HG03442 (cell line): ENCODE data around the gene GFPT2.

Experiments
- ATAC-seq: cut with Tn5 transposase; IDR thresholded peaks from one replicate; pipeline ENCODE4 v1.9.1; 2021; ENCODE audit warnings: mild to moderate bottlenecking, moderate library complexity; ENCODE audit not compliant: unreplicated experiment

GFPT2 gene

GRCh38 chr5:180353048-180353979, at the start of gene GFPT2:
TSS of gene GFPT2 (minus strand) at chr5:180353336. CDS start at chr5:180353217, 119 bp downstream.
- ATAC-seq, result peak; percentile 63

- ATAC-seq, result no peak
Observed at GRCh38 chr5:180402716-180403115, 49.6 kb upstream of the GFPT2 start.

- no peak for ATAC-seq
Observed at GRCh38 chr5:180401229-180401907, 48.2 kb upstream of the GFPT2 start.

GRCh38 chr5:180400416-180400815, 47.3 kb upstream of the GFPT2 start:
- no peak for ATAC-seq

- no peak for ATAC-seq
Observed at GRCh38 chr5:180399401-180400215, 46.5 kb upstream of the GFPT2 start.

- no peak for ATAC-seq
Observed at GRCh38 chr5:180396926-180397325, 43.8 kb upstream of the GFPT2 start.

- no peak for ATAC-seq
Observed at GRCh38 chr5:180395540-180396274, 42.6 kb upstream of the GFPT2 start.

GRCh38 chr5:180394031-180394636, 41.0 kb upstream of the GFPT2 start:
- ATAC-seq, result no peak

GRCh38 chr5:180391276-180391675, 38.1 kb upstream of the GFPT2 start:
- no peak for ATAC-seq

GRCh38 chr5:180390441-180391190, 37.5 kb upstream of the GFPT2 start:
- ATAC-seq, result no peak

- ATAC-seq, result no peak
Observed at GRCh38 chr5:180389252-180390101, 36.3 kb upstream of the GFPT2 start.

- ATAC-seq, result no peak
Observed at GRCh38 chr5:180387798-180388197, 34.7 kb upstream of the GFPT2 start.

GRCh38 chr5:180382926-180383325, 29.8 kb upstream of the GFPT2 start:
- no peak for ATAC-seq

GRCh38 chr5:180381851-180382480, 28.8 kb upstream of the GFPT2 start:
- no peak for ATAC-seq

GRCh38 chr5:180381428-180381827, 28.3 kb upstream of the GFPT2 start:
- no peak for ATAC-seq

GRCh38 chr5:180380856-180381255, 27.7 kb upstream of the GFPT2 start:
- ATAC-seq, result no peak

GRCh38 chr5:180380441-180380840, 27.3 kb upstream of the GFPT2 start:
- no peak for ATAC-seq
